Kidney glomerular epithelial cell (primary cell): ENCODE measurements around the gene CHST11.

Source experiments
- DNase-seq: peaks from one replicate; lab custom pipeline; 2025; lab: John Stamatoyannopoulos, UW

Gene CHST11

GRCh38 chr12:104673696-104674482 is 217.1 kb downstream of the CHST11 start:
- DNase-seq = no peak

GRCh38 chr12:104676636-104677035 is 219.9 kb downstream of the CHST11 start:
- DNase-seq = no peak

- no peak for DNase-seq
Measured at GRCh38 chr12:104677441-104678089, 220.8 kb downstream of the CHST11 start.

GRCh38 chr12:104680070-104680469 is 223.3 kb downstream of the CHST11 start:
- no peak for DNase-seq

GRCh38 chr12:104680491-104680890 is 223.7 kb downstream of the CHST11 start:
- DNase-seq = no peak

- no peak for DNase-seq
Measured at GRCh38 chr12:104681012-104681690, 224.4 kb downstream of the CHST11 start.

GRCh38 chr12:104682790-104683279 is 226.1 kb downstream of the CHST11 start:
- no peak for DNase-seq

- no peak for DNase-seq
Measured at GRCh38 chr12:104683831-104684503, 227.2 kb downstream of the CHST11 start.

GRCh38 chr12:104684884-104685283 is 228.1 kb downstream of the CHST11 start:
- no peak for DNase-seq

GRCh38 chr12:104685366-104685765 is 228.6 kb downstream of the CHST11 start:
- no peak for DNase-seq

- DNase-seq = peak; percentile 74
Measured at GRCh38 chr12:104686196-104686595, 229.4 kb downstream of the CHST11 start.

- no peak for DNase-seq
Measured at GRCh38 chr12:104687823-104688573, 231.2 kb downstream of the CHST11 start.

- DNase-seq = no peak
Measured at GRCh38 chr12:104689635-104690034, 232.9 kb downstream of the CHST11 start.

- no peak for DNase-seq
Measured at GRCh38 chr12:104691721-104692556, 235.2 kb downstream of the CHST11 start.

GRCh38 chr12:104692557-104693218 is 235.9 kb downstream of the CHST11 start:
- no peak for DNase-seq

GRCh38 chr12:104693493-104693892 is 236.7 kb downstream of the CHST11 start:
- no peak for DNase-seq

GRCh38 chr12:104694161-104694560 is 237.4 kb downstream of the CHST11 start:
- DNase-seq = no peak

GRCh38 chr12:104694711-104695110 is 238.0 kb downstream of the CHST11 start:
- DNase-seq = no peak

GRCh38 chr12:104695453-104696148 is 238.9 kb downstream of the CHST11 start:
- no peak for DNase-seq
